ENCODE measurements around the gene EYA3. TPM values are rescaled to one million over a fixed set of nuclear protein-coding genes. Genes with fewer than 3 reads are reported as not detected.

Gene EYA3
- total RNA-seq, 1 experiment from 2014 or later: 29.4 TPM

DNA sequence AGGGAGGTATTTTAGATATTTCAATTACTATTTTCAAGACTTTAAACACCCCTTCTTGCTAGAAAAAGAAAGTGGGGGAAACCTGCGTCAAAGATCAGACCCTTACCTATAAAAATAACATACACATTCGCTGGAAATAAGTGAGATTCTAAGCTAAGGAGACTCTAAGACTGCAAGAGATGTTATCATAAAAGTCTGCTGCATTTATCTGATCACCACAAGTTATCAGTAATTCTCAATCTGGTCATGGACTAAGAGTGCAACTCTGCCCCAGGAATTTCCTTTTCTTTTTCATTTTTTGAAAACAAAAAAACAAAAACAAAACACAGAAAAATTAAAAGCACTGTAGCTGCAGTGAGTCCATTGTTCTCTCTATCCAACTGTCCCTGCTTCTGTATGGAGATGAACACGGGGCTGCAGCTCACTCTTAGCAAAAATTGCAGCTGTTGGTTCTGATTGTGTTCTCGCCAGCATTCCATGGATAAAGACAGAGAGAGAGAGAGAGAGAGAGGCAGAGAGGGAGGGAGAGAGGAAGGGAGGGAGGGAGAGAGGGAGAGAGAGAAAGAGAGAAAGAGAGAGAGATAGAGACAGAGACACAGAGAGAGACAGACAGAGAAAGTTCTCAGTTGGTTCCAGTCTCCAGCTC, 114.5 kb downstream of the EYA3 start (continued):
- no peak for TF ChIP-seq GRHL2 (CRISPR knock-in tag; IDR thresholded peaks at IDR 0.05; ENCODE audit: insufficient replicate concordance, severe bottlenecking)

GRCh38 chr1:27972141-27972540, 116.3 kb downstream of the EYA3 start:
- TF ChIP-seq, protein P1, sequence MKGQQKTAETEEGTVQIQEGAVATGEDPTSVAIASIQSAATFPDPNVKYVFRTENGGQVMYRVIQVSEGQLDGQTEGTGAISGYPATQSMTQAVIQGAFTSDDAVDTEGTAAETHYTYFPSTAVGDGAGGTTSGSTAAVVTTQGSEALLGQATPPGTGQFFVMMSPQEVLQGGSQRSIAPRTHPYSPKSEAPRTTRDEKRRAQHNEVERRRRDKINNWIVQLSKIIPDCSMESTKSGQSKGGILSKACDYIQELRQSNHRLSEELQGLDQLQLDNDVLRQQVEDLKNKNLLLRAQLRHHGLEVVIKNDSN (CRISPR knock-in tag; IDR thresholded peaks at IDR 0.05): no peak
- TF ChIP-seq CDX4 (CRISPR knock-in tag; IDR thresholded peaks at IDR 0.05; ENCODE audit: borderline replicate concordance) (no peak), ZNF219 (CRISPR knock-in tag; IDR thresholded peaks at IDR 0.05; ENCODE audit: borderline replicate concordance) (no peak)
- POLR2A ChIA-PET: interaction anchor here (1.0 kb wide), 1 partner anchor 10 kb away, joined by 4 read pairs; no protein-coding TSS in a partner anchor
- Mint-ChIP-seq H3K36me3 (peaks cover 3% of the 10 kb centered on the region; the same call in 1 of the 2 replicates), H3K27ac (no peak overlapping the region), H3K9me3 (no peaks in the 10 kb centered on the region), H3K4me1 (no peaks in the 10 kb centered on the region), H3K4me3 (no peak overlapping the region), H3K27me3 (ENCODE audit: low read depth) (no peaks in the 10 kb centered on the region)
- DNase-seq (ENCODE audit: low spot score) (no peak), ATAC-seq (no peak)
- CTCF ChIA-PET: interaction anchor here (0.5 to 1.1 kb wide), 3 partner anchors 32 to 115 kb away, joined by 3 to 5 read pairs (median 3); no protein-coding TSS in a partner anchor

GRCh38 chr1:27971674-27972073, 116.7 kb downstream of the EYA3 start:
- Mint-ChIP-seq H3K4me1 (no peaks in the 10 kb centered on the region), H3K4me3 (no peak overlapping the region), H3K36me3 (peaks cover 3% of the 10 kb centered on the region; the same call in 1 of the 2 replicates), H3K9me3 (no peaks in the 10 kb centered on the region), H3K27ac (no peak overlapping the region), H3K27me3 (ENCODE audit: low read depth) (no peaks in the 10 kb centered on the region)
- ChIA-PET CTCF (interaction anchor here (0.5 to 1.1 kb wide), 3 partner anchors 26 to 115 kb away, joined by 3 to 5 read pairs (median 4); no protein-coding TSS in a partner anchor), POLR2A (interaction anchor here (1.0 kb wide), 1 partner anchor 9 kb away, joined by 4 read pairs; no protein-coding TSS in a partner anchor)
- DNase-seq (ENCODE audit: low spot score) (no peak), ATAC-seq (no peak)
- TF ChIP-seq GABPB1 (CRISPR knock-in tag; IDR thresholded peaks at IDR 0.05) (no peak), RELA (CRISPR knock-in tag; IDR thresholded peaks at IDR 0.05; ENCODE audit: borderline replicate concordance) (no peak), ARID4B (CRISPR knock-in tag; IDR thresholded peaks at IDR 0.05; ENCODE audit: borderline replicate concordance) (no peak), NFATC4 (CRISPR knock-in tag; IDR thresholded peaks at IDR 0.05) (no peak), SMAD4 (CRISPR knock-in tag; IDR thresholded peaks at IDR 0.05) (no peak), ZNF263 (CRISPR knock-in tag; IDR thresholded peaks at IDR 0.05; ENCODE audit: low read depth) (no peak), ZSCAN18 (CRISPR knock-in tag; IDR thresholded peaks at IDR 0.05) (no peak)

- CTCF ChIA-PET: no interaction called here
- H3K36me3 Mint-ChIP-seq: peaks cover 3% of the 10 kb centered on the region; the same call in 1 of the 2 replicates
- H3K4me3 Mint-ChIP-seq: no peak overlapping the region
- DNase-seq (ENCODE audit: low spot score) (no peak), ATAC-seq (no peak)
- H3K9me3 Mint-ChIP-seq: no peaks in the 10 kb centered on the region
- H3K4me1 Mint-ChIP-seq: no peaks in the 10 kb centered on the region
- POLR2A ChIA-PET: no interaction called here
- no peaks in the 10 kb centered on the region for H3K27me3 Mint-ChIP-seq (ENCODE audit: low read depth)
- no peak overlapping the region for H3K27ac Mint-ChIP-seq
- TF ChIP-seq SMAD3 (CRISPR knock-in tag; IDR thresholded peaks at IDR 0.05; ENCODE audit: borderline replicate concordance): no peak
- TF ChIP-seq, protein P2, sequence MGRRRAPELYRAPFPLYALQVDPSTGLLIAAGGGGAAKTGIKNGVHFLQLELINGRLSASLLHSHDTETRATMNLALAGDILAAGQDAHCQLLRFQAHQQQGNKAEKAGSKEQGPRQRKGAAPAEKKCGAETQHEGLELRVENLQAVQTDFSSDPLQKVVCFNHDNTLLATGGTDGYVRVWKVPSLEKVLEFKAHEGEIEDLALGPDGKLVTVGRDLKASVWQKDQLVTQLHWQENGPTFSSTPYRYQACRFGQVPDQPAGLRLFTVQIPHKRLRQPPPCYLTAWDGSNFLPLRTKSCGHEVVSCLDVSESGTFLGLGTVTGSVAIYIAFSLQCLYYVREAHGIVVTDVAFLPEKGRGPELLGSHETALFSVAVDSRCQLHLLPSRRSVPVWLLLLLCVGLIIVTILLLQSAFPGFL (CRISPR knock-in tag; IDR thresholded peaks at IDR 0.05; ENCODE audit: borderline replicate concordance): no peak
- no peak for TF ChIP-seq NR1H2 (CRISPR knock-in tag; IDR thresholded peaks at IDR 0.05)
- TF ChIP-seq MXD4 (CRISPR knock-in tag; IDR thresholded peaks at IDR 0.05; ENCODE audit: borderline replicate concordance): no peak
- TF ChIP-seq ATF2 (CRISPR knock-in tag; IDR thresholded peaks at IDR 0.05; ENCODE audit: borderline replicate concordance, low read depth): no peak
- TF ChIP-seq, protein P1 (CRISPR knock-in tag; IDR thresholded peaks at IDR 0.05): no peak
- no peak for TF ChIP-seq ZNF121 (CRISPR knock-in tag; IDR thresholded peaks at IDR 0.05)
Measured at GRCh38 chr1:27970401-27970800, 118.0 kb downstream of the EYA3 start.

Measured in WTC11 (cell line).